Posterior vena cava (tissue), 2 donors: Measurements from ENCODE around the gene SVEP1. TPM values are rescaled to one million over a fixed set of nuclear protein-coding genes. Genes with fewer than 3 reads are reported as not detected.

Experiments used
- DNase-seq: peaks from one replicate; pipeline ENCODE4 v3.0.0-alpha.2; 2020; ENCODE audit warnings: low spot score
- intact Hi-C, 2 donors: fragments of 100-400 bp; cut with DNase I; formaldehyde crosslinking; loops; one replicate each; pipeline versions ENCODE4 v1.14.1 to v1.14.2; 2022 to 2023
- total RNA-seq, 2 donors: library from RNA; stranded (reverse); fragmentation: NEBNext Ultra II Directional; extraction: Animal tissue kit (Norgen Biotek cat#: 25700); gene quantifications; one replicate each; pipeline ENCODE4 v1.2.1, GENCODE V29; 2021
- donor health status: DM: yes; HTN: yes; CAD: no.
- donor health status: DM: yes; HTN: yes; CAD: no.

SVEP1 gene
- total RNA-seq, 2 donors from 2014 or later: 97.9 to 113 TPM

DNA sequence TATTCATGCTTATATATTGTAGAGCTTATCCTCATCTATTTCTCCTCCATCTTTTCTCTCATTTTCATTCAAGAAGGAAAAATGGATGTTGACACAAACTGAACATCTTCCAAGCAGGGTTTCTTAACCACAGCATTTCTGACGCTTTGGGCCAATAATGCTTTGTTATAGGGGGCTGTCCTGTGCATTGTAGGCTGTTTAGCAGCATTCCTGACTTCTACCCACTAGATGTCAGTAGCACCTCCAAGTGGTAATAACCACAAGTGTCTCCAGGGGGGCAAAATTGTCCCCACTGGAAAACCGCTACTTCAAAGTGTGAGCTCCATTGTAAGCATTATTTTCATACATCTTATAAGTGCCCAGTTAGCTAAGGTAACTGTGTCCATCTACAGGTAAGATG is 239.2 kb downstream of the SVEP1 start:
- intact Hi-C loops: no loop called here
- no peak for DNase-seq

DNA sequence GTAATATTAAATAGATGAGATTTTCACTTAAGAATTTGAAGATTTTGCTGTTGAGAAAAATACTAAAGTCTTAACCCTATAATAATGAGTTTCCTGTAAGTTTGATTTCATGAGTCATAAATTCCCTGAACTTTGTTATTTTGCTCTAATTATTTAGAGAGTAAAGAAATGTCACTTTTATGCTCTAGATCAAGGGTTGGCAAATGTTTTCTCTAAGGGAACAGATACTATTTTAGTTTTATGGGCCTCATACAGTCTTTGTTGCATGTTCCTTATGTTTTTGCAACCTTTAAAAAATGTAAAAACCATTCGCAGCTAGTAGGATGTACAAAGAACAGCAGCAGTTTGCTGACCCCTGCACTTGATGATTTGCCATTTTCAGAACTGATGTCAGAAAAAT is 241.4 kb downstream of the SVEP1 start:
- DNase-seq: no peak
- intact Hi-C loops: no loop called here

DNA sequence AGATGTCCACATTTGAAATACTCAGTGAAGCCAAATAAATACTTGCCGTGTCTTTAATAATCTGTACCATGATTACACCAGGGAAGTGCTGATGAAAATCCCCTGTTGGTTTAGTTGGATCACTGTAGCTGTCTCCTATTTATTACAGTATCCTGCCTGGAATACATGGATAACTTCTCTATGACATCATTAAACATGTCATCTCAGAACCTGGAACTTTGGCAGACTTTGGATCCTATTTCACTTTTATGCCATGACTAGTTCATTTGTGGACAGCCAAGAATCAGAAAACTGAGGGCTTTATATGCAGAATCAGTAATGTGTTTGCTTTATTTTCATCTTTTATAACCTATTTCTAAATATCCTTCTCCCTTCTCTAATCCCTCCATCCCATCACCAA is 241.8 kb downstream of the SVEP1 start, which contains the start of gene TXNDC8:
Gene TXNDC8, minus strand, starts transcription at position 137 of the 400 bp plus-strand sequence.
- intact Hi-C loops: no loop called here
- DNase-seq: no peak

DNA sequence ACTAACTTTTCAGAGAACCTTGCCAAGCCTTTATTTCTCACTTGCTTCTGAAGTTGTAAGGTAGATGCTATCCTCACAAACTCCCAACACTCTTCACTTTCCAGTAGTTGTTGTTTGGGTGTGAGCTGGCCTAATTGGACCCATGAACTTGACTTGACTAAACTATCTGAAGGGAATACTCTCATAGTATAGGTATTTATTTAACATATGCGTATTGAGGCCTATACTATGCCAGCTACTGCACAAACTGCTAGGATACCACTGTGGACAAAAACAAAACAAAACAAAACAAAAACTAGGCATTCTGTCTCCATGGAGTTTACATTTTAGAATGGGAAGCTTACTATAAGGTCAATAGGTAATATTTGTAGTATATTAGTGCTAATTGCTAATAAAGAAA is 243.2 kb downstream of the SVEP1 start:
- DNase-seq: no peak
- intact Hi-C loops: no loop called here

DNA sequence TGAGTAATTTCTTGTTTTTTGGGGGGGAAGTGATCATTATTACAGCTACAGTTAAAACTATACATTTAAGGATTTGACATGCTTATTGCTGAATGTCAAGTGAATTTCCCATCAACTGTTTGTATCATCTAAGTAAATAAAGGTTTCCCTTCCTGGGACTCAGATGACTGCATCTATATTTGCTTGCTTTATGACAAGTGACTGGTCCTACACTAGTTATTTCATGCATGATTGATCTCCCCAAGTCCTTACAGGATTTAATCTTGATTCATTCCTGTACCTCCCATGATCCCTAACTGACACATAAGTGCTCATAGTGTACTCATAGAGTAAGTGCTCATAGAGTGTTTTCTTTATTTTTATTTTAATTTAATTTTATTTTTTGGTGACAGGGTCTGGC is 244.7 kb downstream of the SVEP1 start:
- DNase-seq: no peak
- intact Hi-C loops: no loop called here

DNA sequence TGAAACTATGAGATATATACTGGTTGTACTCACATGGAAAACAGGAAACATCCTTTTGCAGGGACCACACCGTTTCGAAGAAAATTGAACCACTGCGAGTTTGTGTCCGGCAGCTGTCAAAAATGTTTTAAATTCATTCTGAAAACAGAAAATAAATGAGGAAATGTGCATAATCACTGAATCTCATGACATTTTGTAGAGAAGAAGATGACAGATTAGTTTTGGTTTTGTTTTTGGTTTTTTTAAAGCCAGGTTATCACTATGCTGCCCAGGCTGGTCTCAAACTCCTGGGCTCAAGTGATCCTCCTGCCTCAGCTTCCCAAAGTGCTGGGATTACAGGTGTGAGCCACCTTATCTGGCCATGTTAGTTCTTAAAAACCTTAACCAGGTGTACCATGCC is 245.4 kb downstream of the SVEP1 start:
- intact Hi-C loops: no loop called here

DNA sequence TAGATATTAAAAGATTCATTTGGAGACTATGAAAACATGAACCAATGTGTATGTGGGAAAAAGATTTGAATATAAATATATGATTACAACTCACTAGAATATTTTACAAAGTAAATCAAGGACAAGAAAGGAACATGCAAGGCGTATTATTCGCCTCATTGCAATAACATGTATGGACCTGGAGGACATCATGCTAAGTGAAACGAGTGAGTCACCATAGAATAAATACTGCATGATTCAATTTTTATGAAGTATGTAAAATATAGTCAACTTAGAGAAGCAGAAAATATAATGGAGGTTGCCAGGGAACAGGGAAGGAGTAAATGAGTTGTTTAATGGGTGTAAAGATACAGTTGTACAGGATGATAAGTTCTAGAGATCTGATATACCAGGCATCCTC is 246.8 kb downstream of the SVEP1 start:
- intact Hi-C loops: no loop called here
- no peak for DNase-seq

More for the DNA sequence above, 245.4 kb downstream of the SVEP1 start:
- DNase-seq: no peak

DNA sequence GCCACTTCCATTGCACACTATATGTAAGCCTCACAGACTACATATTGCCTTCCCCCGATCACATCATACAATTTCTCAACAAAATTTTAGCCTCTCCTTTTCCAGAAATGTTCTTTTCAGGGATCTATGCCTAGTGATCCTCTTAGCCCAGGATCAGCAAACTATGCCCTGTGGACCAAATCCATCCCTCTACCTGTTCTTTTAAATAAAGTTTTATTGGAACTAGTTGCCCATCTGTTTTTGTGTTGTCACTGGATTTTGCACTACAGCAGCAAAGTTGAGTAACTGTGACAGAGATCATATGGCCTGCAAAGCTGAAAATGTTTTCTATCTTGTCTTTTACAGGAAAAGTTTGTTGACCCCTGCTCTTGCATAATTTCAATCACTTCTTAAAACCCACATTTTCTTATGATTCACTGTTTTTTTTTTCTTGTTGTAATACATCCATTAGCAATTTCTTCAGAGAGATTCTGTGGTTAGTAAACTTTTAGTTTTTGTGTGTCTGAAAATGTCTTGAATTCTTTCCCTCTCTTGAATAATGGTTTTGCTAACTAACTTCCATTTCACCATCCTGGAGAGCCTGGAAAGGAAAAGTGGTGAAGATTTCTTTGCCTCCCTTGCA is 248.9 kb downstream of the SVEP1 start:
- intact Hi-C loops: no loop called here
- DNase-seq: no peak

DNA sequence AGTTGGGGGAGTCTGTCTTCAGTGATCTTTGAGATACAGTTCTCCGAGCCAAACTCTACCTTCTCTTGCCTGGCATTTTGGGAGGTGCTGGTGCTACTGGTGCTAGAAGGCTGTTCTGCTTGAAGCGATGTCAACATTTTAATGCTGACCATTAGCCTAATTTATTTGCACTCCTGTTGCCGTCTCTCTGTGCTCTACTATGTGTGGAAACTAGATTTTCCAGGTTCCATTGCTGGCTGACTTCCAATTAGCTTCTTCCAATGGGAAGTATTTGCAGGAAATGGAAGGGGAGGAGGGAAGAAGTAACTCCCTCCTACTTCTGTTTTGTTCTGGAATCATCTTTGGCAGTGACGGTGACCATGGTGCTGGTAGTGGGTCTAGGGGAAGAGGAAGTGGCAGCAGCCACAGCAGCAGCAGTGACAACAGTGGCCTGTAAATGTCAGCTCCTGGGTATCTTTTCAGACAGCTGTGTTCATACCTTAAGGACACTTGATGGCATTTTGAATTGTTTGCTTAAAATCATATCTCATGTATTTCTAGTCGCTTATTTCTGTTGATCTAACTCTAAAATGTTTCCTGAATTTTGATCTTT is 249.8 kb downstream of the SVEP1 start:
- intact Hi-C loops: no loop called here
- DNase-seq: no peak

DNA sequence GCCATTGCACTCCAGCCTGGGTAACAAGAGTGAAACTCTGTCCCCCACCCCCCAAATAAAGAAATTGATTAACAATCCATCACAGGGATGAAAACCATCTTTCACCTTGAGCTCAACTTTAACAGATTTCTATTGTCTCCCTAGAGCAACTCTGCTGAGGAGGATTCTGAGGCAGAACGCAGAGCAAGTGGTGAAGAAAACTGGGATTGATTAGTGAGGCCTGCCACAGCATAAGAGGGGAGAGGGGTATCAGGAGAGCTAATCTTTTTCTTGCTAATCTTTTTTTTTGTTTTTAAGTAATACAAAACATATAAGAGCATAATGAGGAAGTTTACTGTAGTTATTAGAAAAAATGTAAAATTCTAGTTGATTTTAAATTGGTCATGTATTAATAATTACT is 250.8 kb downstream of the SVEP1 start:
- intact Hi-C loops: no loop called here
- no peak for DNase-seq

DNA sequence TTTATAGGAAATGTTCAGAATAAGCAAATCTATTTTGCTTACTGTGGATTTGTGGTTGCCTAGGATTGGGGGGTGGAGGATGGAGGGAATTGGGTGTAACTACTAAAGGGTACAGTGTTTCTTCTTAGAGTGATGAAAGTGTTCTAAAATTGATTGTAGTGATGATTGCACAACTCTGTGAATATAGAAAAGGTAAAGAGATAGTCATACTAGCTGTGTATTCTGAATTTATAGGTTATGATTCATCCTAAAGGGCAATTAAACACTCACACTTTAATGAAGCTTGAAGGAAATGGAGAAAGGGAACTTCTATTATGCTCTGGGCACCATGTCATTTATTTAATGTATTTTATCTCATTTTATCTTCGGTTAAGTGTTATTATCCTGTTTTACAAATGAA is 251.8 kb downstream of the SVEP1 start:
- intact Hi-C loops: no loop called here
- no peak for DNase-seq

DNA sequence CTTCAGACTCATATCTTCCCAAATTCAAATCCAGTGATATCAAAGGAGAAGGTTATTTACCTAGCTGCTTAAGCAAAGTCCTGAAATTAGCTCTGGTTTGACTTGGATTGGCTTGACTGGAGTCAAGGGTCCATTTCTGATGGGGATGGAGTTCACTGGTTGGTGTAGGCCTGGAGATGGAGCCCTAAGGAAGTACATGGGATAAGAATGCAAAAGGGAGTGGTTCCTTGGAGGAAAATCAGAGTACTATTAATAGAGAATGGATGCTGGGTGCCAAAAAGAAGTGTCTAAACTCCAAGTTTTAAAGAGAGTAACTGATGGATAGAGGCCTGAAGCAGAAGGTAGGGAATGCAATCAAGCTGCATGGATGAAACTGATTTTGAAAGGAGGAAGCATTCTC is 255.7 kb downstream of the SVEP1 start:
- intact Hi-C loops: no loop called here
- DNase-seq: no peak

DNA sequence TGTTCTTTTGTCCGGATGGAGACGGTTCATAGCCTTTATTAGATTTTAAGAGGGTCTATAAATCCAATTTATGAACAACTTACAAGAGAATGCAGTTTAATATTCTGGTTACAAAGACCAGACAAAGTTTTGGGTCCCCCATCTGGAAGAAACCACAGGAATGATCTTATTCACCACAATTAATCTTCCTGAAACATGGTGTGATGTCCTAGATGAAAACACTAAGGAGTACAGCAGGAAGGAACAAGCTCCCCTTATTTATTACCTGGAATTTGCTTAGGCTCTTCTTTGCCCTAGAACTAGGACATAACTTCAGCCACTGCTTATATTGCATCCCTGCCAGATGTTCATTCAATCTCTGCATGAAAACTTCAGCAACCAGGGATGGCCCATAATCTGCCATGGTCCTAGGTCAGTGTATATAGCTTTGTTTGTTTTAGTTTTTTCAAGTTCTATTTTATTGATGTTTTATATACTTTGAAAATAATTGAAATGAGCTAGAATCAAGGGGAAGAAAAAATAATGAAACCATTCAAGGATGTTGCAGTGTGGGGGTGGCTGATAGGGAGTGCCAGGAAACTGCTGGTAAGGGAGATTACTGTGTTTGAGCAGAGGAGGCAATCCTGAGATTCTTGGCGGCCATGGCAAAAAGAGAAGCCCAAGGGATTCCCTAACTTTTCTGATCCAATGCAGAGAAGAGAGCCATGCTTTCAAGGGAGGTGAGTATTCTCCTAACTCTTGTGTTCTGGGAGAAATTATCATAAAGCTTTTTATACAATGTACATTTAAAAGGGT is 258.7 kb downstream of the SVEP1 start:
- intact Hi-C loops: no loop called here
- DNase-seq: no peak

DNA sequence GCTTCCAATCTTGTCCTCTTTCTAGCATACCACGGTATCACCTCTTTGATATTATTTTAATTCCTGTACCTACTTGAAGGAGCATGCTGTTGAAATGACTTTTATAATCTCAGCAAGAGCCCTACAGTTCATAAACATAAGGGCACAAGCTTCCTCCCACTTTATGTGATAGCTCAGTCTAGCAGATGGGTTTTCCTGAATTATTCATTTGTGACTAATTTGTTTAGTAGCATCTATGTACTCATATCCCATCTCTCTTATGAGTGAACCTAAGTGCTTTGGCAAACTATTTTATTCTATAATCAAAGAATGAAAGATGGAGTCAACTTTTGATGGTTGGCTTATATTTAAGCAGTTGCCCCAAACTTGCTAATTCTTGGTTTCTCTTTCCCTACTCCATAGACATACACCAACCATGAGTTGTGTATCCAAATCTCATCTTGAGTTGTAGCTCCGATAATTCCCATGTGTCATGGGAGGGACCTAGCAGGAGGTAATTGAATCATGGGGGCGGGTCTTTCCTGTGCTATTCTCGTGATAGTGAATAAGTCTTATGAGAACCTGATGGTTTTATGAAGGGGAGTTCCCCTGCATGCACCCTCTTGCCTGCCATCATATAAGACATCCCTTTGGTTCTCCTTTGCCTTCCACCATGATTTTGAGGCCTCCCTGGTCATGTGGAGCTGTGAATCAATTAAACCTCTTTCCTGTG is 259.6 kb downstream of the SVEP1 start:
- DNase-seq: no peak
- intact Hi-C loops: no loop called here

DNA sequence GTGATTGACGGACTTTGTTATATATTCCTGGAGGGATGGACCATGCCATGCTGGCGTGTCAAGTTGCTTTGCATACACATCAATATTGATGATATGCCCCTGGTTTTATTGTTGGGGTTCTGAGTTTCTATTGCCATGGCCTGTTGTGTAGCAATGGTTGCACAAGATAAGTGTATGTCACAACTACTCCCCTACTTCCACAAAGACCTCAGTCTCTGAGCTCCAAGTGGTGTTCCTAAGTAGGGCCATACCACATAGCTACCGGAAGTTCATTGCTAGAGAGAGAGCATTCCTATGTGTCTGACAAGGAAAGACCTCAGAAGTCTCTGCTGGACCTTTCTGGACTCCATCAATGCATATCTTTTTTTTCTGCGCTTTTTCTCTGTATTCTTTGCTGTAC is 261.6 kb downstream of the SVEP1 start:
- no peak for DNase-seq
- intact Hi-C loops: no loop called here

DNA sequence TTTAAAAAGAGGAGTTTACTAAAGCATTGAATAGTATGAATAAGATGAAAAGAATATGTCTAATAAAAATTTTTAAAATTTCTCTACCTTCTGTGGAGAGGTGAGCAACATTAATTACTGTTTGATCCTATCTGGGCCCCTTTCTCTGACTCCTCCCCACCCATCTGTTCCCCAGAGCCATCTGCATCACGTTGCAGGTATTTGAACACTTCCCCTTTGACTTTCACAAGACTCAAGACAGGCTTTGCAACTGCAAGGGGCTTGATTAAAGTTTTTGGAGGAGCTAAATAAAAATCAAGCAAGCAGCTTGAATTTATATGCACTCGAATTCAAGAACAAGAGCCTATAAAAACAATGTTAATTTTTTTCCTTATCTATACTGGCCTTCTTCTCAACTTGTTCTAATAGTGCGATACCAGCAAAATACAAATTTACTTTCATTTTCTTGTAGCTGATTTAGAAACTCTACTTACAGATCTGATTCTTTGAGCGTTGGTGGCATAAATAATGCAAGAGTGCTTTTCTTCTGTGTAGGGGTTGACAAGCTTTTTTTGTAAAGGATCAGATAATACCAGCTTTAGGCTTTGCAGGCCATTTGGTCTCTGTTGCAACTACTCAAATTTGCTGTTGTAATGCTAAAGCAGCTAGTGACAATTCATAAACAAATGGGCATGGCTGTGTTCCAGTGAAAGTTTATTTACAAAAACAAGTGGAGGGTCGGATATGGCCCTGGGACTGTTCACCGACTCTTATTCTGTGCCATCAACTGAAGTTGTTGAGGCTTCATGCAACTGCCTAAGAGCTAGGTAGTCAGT is 263.1 kb downstream of the SVEP1 start:
- no peak for DNase-seq
- intact Hi-C loops: no loop called here
